Heart left ventricle (tissue), 16 donors: Measurements from ENCODE around the gene FAM24A. TPM values are rescaled to one million over a fixed set of nuclear protein-coding genes. Genes with fewer than 3 reads are reported as not detected.

ENCODE experiments used
- ATAC-seq, 4 donors: fragments of 200-7000 bp; cut with Tn5 transposase; one replicate each; pipeline ENCODE4 v1.9.1; 2020 to 2022; ENCODE audit warnings: moderate library complexity in 4 of 4, mild to moderate bottlenecking in 3 of 4, moderate number of reproducible peaks in 1 of 4
- DNase-seq, 5 donors: peaks; one replicate each; pipeline ENCODE4 v3.0.0-alpha.2; 2020
- H3K27ac ChIP-seq, 12 donors: fragments of 200-600 bp; sonication (generic) in 4 of 12; one replicate each; pipeline versions ENCODE4 v1.5.0 to v1.8.0; 2016 to 2022; ENCODE audit warnings: mild to moderate bottlenecking in 2 of 12
- H3K27me3 ChIP-seq, 9 donors: fragments of 200-600 bp; sonication (generic) in 2 of 9; one replicate each; pipeline versions ENCODE4 v1.5.1 to v1.8.0; 2016 to 2022; ENCODE audit warnings: mild to moderate bottlenecking in 3 of 9
- H3K36me3 ChIP-seq, 9 donors: fragments of 200-600 bp; sonication (generic) in 2 of 9; one replicate each; pipeline versions ENCODE4 v1.5.0 to v1.8.0; 2018 to 2022; ENCODE audit warnings: mild to moderate bottlenecking in 2 of 9
- H3K4me1 ChIP-seq, 12 donors: fragments of 200-600 bp; sonication (generic) in 4 of 12; one replicate each; pipeline versions ENCODE4 v1.5.0 to v1.8.0; 2016 to 2022; ENCODE audit warnings: mild to moderate bottlenecking in 3 of 12
- H3K4me3 ChIP-seq, 12 donors: fragments of 200-600 bp; sonication (generic) in 4 of 12; one replicate each; pipeline versions ENCODE4 v1.5.0 to v1.8.0; 2017 to 2022; ENCODE audit warnings: mild to moderate bottlenecking in 9 of 12, moderate library complexity in 4 of 12
- H3K9me3 ChIP-seq, 12 donors: fragments of 200-600 bp; sonication (generic) in 4 of 12; one replicate each; pipeline versions ENCODE4 v1.5.0 to v1.8.0; 2016 to 2022; ENCODE audit warnings: mild to moderate bottlenecking in 1 of 12
- POLR2A ChIP-seq, 2 donors: fragments of 450-650 bp; IDR thresholded peaks; one replicate each; pipeline ENCODE4 v1.6.1; 2017; ENCODE audit warnings: antibody characterized with exemption in 2 of 2, mild to moderate bottlenecking in 2 of 2, moderate library complexity in 2 of 2
- WGBS, 4 donors: extraction: QIAGEN DNeasy Blood & Tissue Kit in 2 of 4; methylation state at CpG; one replicate each; pipeline versions ENCODE4 v1.1.5 to v1.1.7; 2013 to 2018; 5-methylcytosine and 5-hydroxymethylcytosine counted together
- intact Hi-C, 10 donors: fragments of 100-400 bp; cut with DNase I; formaldehyde crosslinking; loops; one replicate each; pipeline versions ENCODE4 v1.11.1 to v1.14.2; 2022
- polyA plus RNA-seq, 2 donors: library from polyadenylated mRNA; stranded (reverse); fragments of 200-250 nt; gene quantifications; one replicate each; pipeline ENCODE4 v1.2.3, GENCODE V29; 2013
- total RNA-seq, 9 donors: library from RNA; depleted of rRNA in 2 of 9; stranded (reverse); fragments of >200 nt in 2 of 9; fragmentation: NEBNext Ultra II Directional in 3 of 9; extraction: Animal tissue kit (Norgen Biotek cat#: 25700) in 3 of 9; gene quantifications; one replicate each; pipeline versions ENCODE4 v1.1.0 to v1.2.4, GENCODE V29; 2016 to 2023
- TF ChIP-seq, protein P1 (sequence below), 12 donors: fragments of 200-600 bp; sonication (generic) in 4 of 12; IDR thresholded peaks; one replicate each; pipeline versions ENCODE4 v1.5.0 to v1.8.0; 2018 to 2022; ENCODE audit warnings: antibody characterized with exemption in 12 of 12, mild to moderate bottlenecking in 5 of 12
- donor health status: ischemic (EF 13 %, LVEDD 7.1; RV severe dilation, severe dysfunction).
- donor health status: healthy with polysubstance abuse.
- donor health status: DM: no; HTN: yes; CAD: no.
- donor health status: DM: no; HTN: no; CAD: no.
- donor health status: ischemic (EF 25% LVEDD 6.9; RV normal size, moderate dysfunction).
- donor health status: ischemic (EF 25% LVEDD 5.7; RV mildly dilated, moderate dysfunction).
- donor health status: healthy.
- donor health status: DM: yes; HTN: yes; CAD: no.
- donor health status: ischemic (EF 35%, LVEDD 5.7; RV mildly dilated, moderate dysfunction).
- donor health status: nonischemic (EF 11% LVEDD 7.7; RV severe dilation, severe dysfunction).
- donor health status: DM: yes; HTN: yes; CAD: no.
- donor health status: PGD.
- donor health status: ischemic (EF 29% LVEDD 5.4; RV normal size, mild dysfunction).
- donor health status: nonischemic (EF 23%, LVEDD 6.1; RV moderate dilation, normal function).

The FAM24A gene
- total and polyA plus RNA-seq, 11 donors: not detected

DNA sequence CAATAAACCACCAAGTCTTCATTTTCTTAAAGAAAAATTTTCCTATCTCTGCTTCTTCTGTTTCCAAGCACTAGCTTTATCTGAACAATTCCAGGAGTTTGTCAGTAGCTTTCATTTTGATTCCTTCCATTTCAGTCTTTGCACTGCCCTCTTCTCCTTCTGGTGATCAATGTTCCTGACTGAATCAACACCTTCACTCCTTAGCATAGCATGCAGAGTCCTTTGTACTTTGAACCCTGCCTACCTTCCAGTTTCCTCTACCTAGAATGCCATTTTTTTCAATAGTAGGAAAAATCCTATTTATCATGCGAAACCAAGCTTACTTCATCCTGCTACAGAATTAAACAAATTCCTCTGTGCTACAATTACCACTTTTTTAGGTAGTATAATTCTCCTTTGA lies 45.5 kb downstream of the FAM24A start:
- TF ChIP-seq, protein P1, sequence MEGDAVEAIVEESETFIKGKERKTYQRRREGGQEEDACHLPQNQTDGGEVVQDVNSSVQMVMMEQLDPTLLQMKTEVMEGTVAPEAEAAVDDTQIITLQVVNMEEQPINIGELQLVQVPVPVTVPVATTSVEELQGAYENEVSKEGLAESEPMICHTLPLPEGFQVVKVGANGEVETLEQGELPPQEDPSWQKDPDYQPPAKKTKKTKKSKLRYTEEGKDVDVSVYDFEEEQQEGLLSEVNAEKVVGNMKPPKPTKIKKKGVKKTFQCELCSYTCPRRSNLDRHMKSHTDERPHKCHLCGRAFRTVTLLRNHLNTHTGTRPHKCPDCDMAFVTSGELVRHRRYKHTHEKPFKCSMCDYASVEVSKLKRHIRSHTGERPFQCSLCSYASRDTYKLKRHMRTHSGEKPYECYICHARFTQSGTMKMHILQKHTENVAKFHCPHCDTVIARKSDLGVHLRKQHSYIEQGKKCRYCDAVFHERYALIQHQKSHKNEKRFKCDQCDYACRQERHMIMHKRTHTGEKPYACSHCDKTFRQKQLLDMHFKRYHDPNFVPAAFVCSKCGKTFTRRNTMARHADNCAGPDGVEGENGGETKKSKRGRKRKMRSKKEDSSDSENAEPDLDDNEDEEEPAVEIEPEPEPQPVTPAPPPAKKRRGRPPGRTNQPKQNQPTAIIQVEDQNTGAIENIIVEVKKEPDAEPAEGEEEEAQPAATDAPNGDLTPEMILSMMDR (IDR thresholded peaks at IDR 0.05): no peak
- TF ChIP-seq POLR2A (IDR thresholded peaks at IDR 0.05): no peak
- Histone ChIP-seq H3K9me3 (no peaks in the 10 kb centered on the region), H3K4me3 (no peak overlapping the region), H3K27ac (no peak overlapping the region), H3K4me1 (peaks cover 0 to 24% (median 17%) of the 10 kb centered on the region in 12 donors), H3K27me3 (no peaks in the 10 kb centered on the region), H3K36me3 (peaks cover 0 to 4% (median 0%) of the 10 kb centered on the region in 9 donors)
- ATAC-seq: no peak
- DNase-seq: no peak
- intact Hi-C loops: loop anchor here in 2 of 10 donors (2.0 kb wide), 1 partner anchor 25 kb away; the partner anchor contains the start of gene PSTK (in 2 of the 2)
- 91 to 95% (median 93%) methylated on average over 1 of the region's 1 CpG for WGBS, 4 donors

DNA sequence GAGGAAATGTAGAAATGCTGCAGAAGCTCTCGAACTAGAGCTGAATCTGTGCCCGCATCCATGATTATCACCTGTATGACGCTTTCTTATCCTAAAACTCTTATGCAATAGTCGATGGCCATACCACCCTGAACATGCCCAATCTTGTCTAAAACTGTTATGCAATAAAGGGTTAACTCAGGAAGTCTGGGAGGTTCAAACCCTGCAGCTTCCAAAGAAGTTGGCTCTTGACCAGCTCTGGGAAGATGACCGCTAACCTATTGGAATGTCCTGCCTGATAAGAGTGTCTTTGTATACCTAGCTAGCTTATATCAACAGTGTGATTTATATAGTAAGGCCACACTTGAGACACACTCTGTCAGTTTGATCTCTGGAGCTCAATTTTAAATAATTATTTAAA lies 47.1 kb downstream of the FAM24A start:
- Histone ChIP-seq H3K36me3 (no peaks in the 10 kb centered on the region), H3K4me3 (no peak overlapping the region), H3K27me3 (no peaks in the 10 kb centered on the region), H3K9me3 (no peaks in the 10 kb centered on the region), H3K27ac (no peak overlapping the region), H3K4me1 (peaks cover 0 to 19% (median 14%) of the 10 kb centered on the region in 12 donors)
- DNase-seq (no peak), ATAC-seq (no peak)
- 72 to 76% (median 74%) methylated on average over 5 of the region's 5 CpGs for WGBS, 4 donors
- TF ChIP-seq, protein P1 (IDR thresholded peaks at IDR 0.05): no peak
- TF ChIP-seq POLR2A (IDR thresholded peaks at IDR 0.05): no peak
- intact Hi-C loops: no loop called here

DNA sequence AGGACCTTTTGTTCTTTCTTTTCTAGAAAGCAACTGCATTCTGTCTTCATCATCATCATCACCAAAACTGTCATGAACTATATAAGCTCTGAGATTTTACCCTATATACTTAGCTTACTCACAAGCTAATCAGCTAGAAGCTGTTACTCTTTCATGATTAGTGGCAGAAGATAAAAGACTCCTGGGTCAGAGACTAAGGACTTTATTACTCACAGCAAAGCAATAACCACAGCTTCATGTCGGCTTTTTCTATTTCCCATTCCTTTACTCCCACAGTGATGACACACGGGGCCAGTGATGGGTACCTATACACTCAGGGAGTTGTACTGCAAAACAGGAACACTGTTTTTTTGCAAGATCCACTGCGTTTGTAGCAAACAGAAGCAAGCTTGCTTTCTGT lies 52.0 kb downstream of the FAM24A start:
- whole genome bisulfite sequencing, 4 donors: 63 to 77% (median 72%) methylated on average over 3 of the region's 3 CpGs
- TF ChIP-seq, protein P1 (IDR thresholded peaks at IDR 0.05): no peak
- TF ChIP-seq POLR2A (IDR thresholded peaks at IDR 0.05): no peak
- intact Hi-C loops: no loop called here

More for the DNA sequence above, 52.0 kb downstream of the FAM24A start:
- no peak overlapping the region for H3K4me3 ChIP-seq
- H3K27me3 ChIP-seq: no peaks in the 10 kb centered on the region
- no peak overlapping the region for H3K27ac ChIP-seq
- peaks cover 0 to 23% (median 10%) of the 10 kb centered on the region in 12 donors for H3K9me3 ChIP-seq
- DNase-seq (no peak), ATAC-seq (no peak)
- H3K4me1 ChIP-seq: no peaks in the 10 kb centered on the region
- no peaks in the 10 kb centered on the region for H3K36me3 ChIP-seq

Other genes starting within 250 kb of the FAM24A start
- not detected for gene C10orf120, start 210.8 kb upstream of the FAM24A start, total RNA-seq
- gene C10orf120, start 210.8 kb upstream of the FAM24A start, polyA plus RNA-seq: not detected
- under 1 TPM in 7 of 9 donors, not detected in 2; 0.15 to 0.84 (median 0.19) TPM for gene CUZD1, start 64.8 kb upstream of the FAM24A start, total RNA-seq
- under 1 TPM; 0.11 to 0.17 TPM for gene CUZD1, start 64.8 kb upstream of the FAM24A start, polyA plus RNA-seq
- 1 to 10 TPM in 3 of 9 donors, under 1 TPM in 2, not detected in 4; 0.74 to 2.9 (median 1.1) TPM for gene FAM24B, start 31.0 kb upstream of the FAM24A start, total RNA-seq
- gene FAM24B, start 31.0 kb upstream of the FAM24A start, polyA plus RNA-seq: under 1 TPM; 0.49 to 0.53 TPM
- gene C10orf88, start 43.6 kb downstream of the FAM24A start, total RNA-seq: 1 to 10 TPM; 3.4 to 8.3 (median 5.7) TPM
- gene C10orf88, start 43.6 kb downstream of the FAM24A start, polyA plus RNA-seq: 1 to 10 TPM; 3.1 to 5.7 TPM
- gene PSTK, start 69.8 kb downstream of the FAM24A start, total RNA-seq: 1 to 10 TPM in 8 of 9 donors, under 1 TPM in 1; 0.97 to 3.9 (median 2.0) TPM
- 1 to 10 TPM; 1.9 to 3.3 TPM for gene PSTK, start 69.8 kb downstream of the FAM24A start, polyA plus RNA-seq
- 10 to 100 TPM in 4 of 9 donors, 1 to 10 TPM in 5; 5.0 to 16.5 (median 8.6) TPM for gene IKZF5, start 98.2 kb downstream of the FAM24A start, total RNA-seq
- 1 to 10 TPM; 5.8 to 5.9 TPM for gene IKZF5, start 98.2 kb downstream of the FAM24A start, polyA plus RNA-seq
- gene ACADSB, start 98.4 kb downstream of the FAM24A start, total RNA-seq: 100 to 1,000 TPM in 1 of 9 donors, 10 to 100 TPM in 8; 30.3 to 102 (median 60.0) TPM
- 10 to 100 TPM in 1 of 2 donors, 1 to 10 TPM in 1; 9.6 to 11.5 TPM for gene ACADSB, start 98.4 kb downstream of the FAM24A start, polyA plus RNA-seq
- gene HMX3, start 225.4 kb downstream of the FAM24A start, total RNA-seq: under 1 TPM in 1 of 9 donors, not detected in 8; 0.27 TPM
- not detected for gene HMX3, start 225.4 kb downstream of the FAM24A start, polyA plus RNA-seq
- not detected for gene HMX2, start 237.5 kb downstream of the FAM24A start, total RNA-seq
- gene HMX2, start 237.5 kb downstream of the FAM24A start, polyA plus RNA-seq: not detected
- 10 to 100 TPM; 23.8 to 47.5 (median 38.7) TPM for gene BUB3, start 243.8 kb downstream of the FAM24A start, total RNA-seq
- gene BUB3, start 243.8 kb downstream of the FAM24A start, polyA plus RNA-seq: 10 to 100 TPM; 15.1 to 62.4 TPM